HepG2 (cell line): ENCODE results near the gene SLC9C2. TPM values are rescaled to one million over a fixed set of nuclear protein-coding genes. Genes with fewer than 3 reads are reported as not detected.

Source experiments
- ATAC-seq: fragments of 200-7000 bp; cut with Tn5 transposase; 3 replicates; pipeline ENCODE4 v1.9.1; 2020; ENCODE audit warnings: mild to moderate bottlenecking, moderate library complexity
- BruUV-seq: library from RNA; stranded (reverse); fragments of 400-500 nt; replicated peaks from 2 replicates; lab custom pipeline; 2021; lab: Mats Ljungman, UMichigan
- CTCF ChIA-PET: fragments of 300-600 bp; formaldehyde crosslinking; extraction: SDS; loops from one replicate; lab custom pipeline; 2021; ENCODE audit warnings: low total read pairs, inconsistent platforms, low intra/inter-chr PET ratio; lab: Yijun Ruan, JAX
- POLR2A ChIA-PET: fragments of 350-600 bp; sonication (Branson Sonifier 250); formaldehyde crosslinking; loops from one replicate; lab custom pipeline; 2020; ENCODE audit warnings: antibody characterized with exemption, inconsistent platforms; lab: Yijun Ruan, JAX
- DNase-seq: peaks from one replicate; pipeline ENCODE4 v3.0.0-alpha.2; 2015; ENCODE audit warnings: low spot score
- FAIRE-seq: peaks from 3 replicates; lab custom pipeline; 2011; peaks lifted over from hg19 to GRCh38; lab: Jason Lieb, UNC
- H2AFZ ChIP-seq: one replicate; pipeline ENCODE4 v1.6.1; 2011; ENCODE audit warnings: low read length, inconsistent platforms
- H3K27ac ChIP-seq: fragments of 300-600 bp; 3 replicates; pipeline ENCODE4 v1.8.0; 2011; ENCODE audit warnings: mixed run types, mild to moderate bottlenecking, mixed read lengths, low read length, inconsistent platforms; ENCODE audit not compliant: insufficient read depth; ENCODE audit errors: extremely low read length
- H3K27me3 ChIP-seq, 2 experiments: fragments of 200-600 bp in 1 of 2; 2 replicates in 1 of 2; 3 replicates in 1 of 2; pipeline versions ENCODE4 v1.6.0 to v1.8.0; 2011; ENCODE audit warnings: low read length in 2 of 2, mild to moderate bottlenecking in 2 of 2, moderate library complexity in 2 of 2, inconsistent platforms in 1 of 2; ENCODE audit not compliant: insufficient read depth in 2 of 2, control insufficient read depth in 1 of 2
- H3K36me3 ChIP-seq, 2 experiments: fragments of 200-600 bp in 1 of 2; replicated peaks in 1 of 2; 2 replicates in 1 of 2; 3 replicates in 1 of 2; pipeline versions ENCODE4 v1.5.1 to v1.8.0; 2011; ENCODE audit warnings: low read length in 2 of 2, inconsistent platforms in 1 of 2; ENCODE audit not compliant: insufficient read depth in 2 of 2, control insufficient read depth in 1 of 2
- H3K4me1 ChIP-seq: 2 replicates; pipeline ENCODE4 v1.5.1; 2012; ENCODE audit warnings: low read length, inconsistent platforms; ENCODE audit not compliant: insufficient read depth
- H3K4me2 ChIP-seq: 2 replicates; pipeline ENCODE4 v1.6.0; 2011; ENCODE audit warnings: low read depth, low read length, inconsistent platforms
- H3K4me3 ChIP-seq, 3 experiments: fragments of 200-600 bp in 1 of 3; sonication (generic), shearing (Covaris generic) in 1 of 3; replicated peaks in 1 of 3; 2 replicates each; pipeline ENCODE4 v1.5.1; 2011 to 2016; ENCODE audit warnings: low read length in 3 of 3, inconsistent platforms in 2 of 3, low read depth in 2 of 3, mild to moderate bottlenecking in 2 of 3, control low read depth in 1 of 3, mixed read lengths in 1 of 3; ENCODE audit not compliant: insufficient read depth in 1 of 3
- H3K79me2 ChIP-seq: one replicate; pipeline ENCODE4 v1.6.1; 2011; ENCODE audit warnings: low read length, inconsistent platforms; ENCODE audit not compliant: insufficient read depth
- H3K9ac ChIP-seq: 2 replicates; pipeline ENCODE4 v1.6.0; 2011; ENCODE audit warnings: mild to moderate bottlenecking, low read depth, low read length, inconsistent platforms; ENCODE audit not compliant: insufficient read depth
- H3K9me3 ChIP-seq: 2 replicates; pipeline ENCODE4 v1.5.1; 2012; ENCODE audit warnings: mild to moderate bottlenecking, low read length
- H4K20me1 ChIP-seq: 2 replicates; pipeline ENCODE4 v1.6.0; 2011; ENCODE audit warnings: inconsistent platforms, mild to moderate bottlenecking, low read length, moderate library complexity; ENCODE audit not compliant: insufficient read depth
- CEBPB ChIP-seq: IDR thresholded peaks from 2 replicates; pipeline ENCODE4 v1.6.1; 2011; ENCODE audit warnings: low read depth, low read length, improper control_type of control experiment, borderline replicate concordance
- GATAD2A ChIP-seq: IDR thresholded peaks from 2 replicates; pipeline ENCODE4 v1.6.1; 2016
- U2AF1 ChIP-seq: fragments of 200-400 bp; formaldehyde crosslinking; optimal IDR thresholded peaks from 2 replicates; pipeline ENCODE3; 2017; ENCODE audit warnings: mild to moderate bottlenecking, low read depth, low read length
- ZNF235 ChIP-seq: sonication (generic); formaldehyde crosslinking; IDR thresholded peaks from 2 replicates; pipeline ENCODE4 v1.8.1; 2023; ENCODE audit warnings: mild to moderate bottlenecking, missing genetic modification reagents, borderline replicate concordance
- ZNF263 ChIP-seq: sonication (generic); formaldehyde crosslinking; IDR thresholded peaks from 2 replicates; pipeline ENCODE4 v1.4.0; 2020; ENCODE audit warnings: missing genetic modification reagents
- ZNF75D ChIP-seq: sonication (generic); formaldehyde crosslinking; IDR thresholded peaks from 2 replicates; pipeline ENCODE4 v1.8.1; 2023; ENCODE audit warnings: missing genetic modification reagents, mild to moderate bottlenecking, borderline replicate concordance
- WGBS: methylation state at CpG from one replicate; pipeline ENCODE4 v1.1.6; 2017; ENCODE audit warnings: low lambda C conversion rate; 5-methylcytosine and 5-hydroxymethylcytosine counted together
- in situ Hi-C: cut with HindIII; loops from 2 replicates; pipeline ENCODE4 v1.10.0; 2017; ENCODE audit warnings: low pct_unique_long_range_greater_than_20kb; ENCODE audit not compliant: extremely low pct_ligation_motif_present
- intact Hi-C: fragments of 100-400 bp; cut with micrococcal nuclease; formaldehyde crosslinking; loops from one replicate; pipeline ENCODE4 v1.10.0; 2022; ENCODE audit not compliant: unreplicated experiment
- polyA plus RNA-seq, 8 experiments: library from polyadenylated mRNA; depleted of rRNA in 3 of 8; stranded (reverse) in 7 of 8; unstranded in 1 of 8; fragments of >200 nt; fragmentation: Illumina TruSeq in 4 of 8; extraction: Trizol in 4 of 8; gene quantifications; 2 replicates each; pipeline versions ENCODE4 v1.2.1 to v1.2.3, GENCODE V29; 2011 to 2016; ENCODE audit warnings: low read depth in 4 of 8, missing spikeins in 1 of 8, mixed read lengths in 1 of 8; ENCODE audit not compliant: insufficient read depth in 1 of 8
- total RNA-seq, 5 experiments: library from RNA; depleted of rRNA; stranded (reverse); fragments of >200 nt; fragmentation: Illumina TruSeq; extraction: Trizol; gene quantifications; 2 replicates each; pipeline ENCODE4 v1.2.3, GENCODE V29; 2016; ENCODE audit warnings: low read depth in 1 of 5
- TF ChIP-seq, protein P1 (sequence below): sonication (generic); formaldehyde crosslinking; IDR thresholded peaks from 2 replicates; pipeline ENCODE4 v1.5.0; 2020; ENCODE audit warnings: missing genetic modification reagents
- TF ChIP-seq, protein P2 (sequence below): sonication (generic); formaldehyde crosslinking; conservative IDR thresholded peaks from 2 replicates; pipeline ENCODE4 v1.5.0; 2020; ENCODE audit warnings: missing genetic modification reagents
- TF ChIP-seq, protein P3 (sequence below): sonication (generic); formaldehyde crosslinking; IDR thresholded peaks from 2 replicates; pipeline ENCODE4 v1.5.0; 2020; ENCODE audit warnings: mild to moderate bottlenecking, missing genetic modification reagents
- TF ChIP-seq, protein P4 (sequence below), 2 experiments: fragments of 450-650 bp in 1 of 2; sonication (generic) in 1 of 2; formaldehyde crosslinking in 1 of 2; IDR thresholded peaks; 2 replicates each; pipeline versions ENCODE4 v1.6.1 to v1.8.0; 2016 to 2022; ENCODE audit warnings: antibody characterized with exemption in 1 of 2, mild to moderate bottlenecking in 1 of 2, missing genetic modification reagents in 1 of 2

SLC9C2 gene
- total and polyA plus RNA-seq, 2 of the 13 experiments (the other 11 are each of a cell fraction or from before 2014, with no cell fraction given), result 0.03 TPM; not detected in 1

DNA sequence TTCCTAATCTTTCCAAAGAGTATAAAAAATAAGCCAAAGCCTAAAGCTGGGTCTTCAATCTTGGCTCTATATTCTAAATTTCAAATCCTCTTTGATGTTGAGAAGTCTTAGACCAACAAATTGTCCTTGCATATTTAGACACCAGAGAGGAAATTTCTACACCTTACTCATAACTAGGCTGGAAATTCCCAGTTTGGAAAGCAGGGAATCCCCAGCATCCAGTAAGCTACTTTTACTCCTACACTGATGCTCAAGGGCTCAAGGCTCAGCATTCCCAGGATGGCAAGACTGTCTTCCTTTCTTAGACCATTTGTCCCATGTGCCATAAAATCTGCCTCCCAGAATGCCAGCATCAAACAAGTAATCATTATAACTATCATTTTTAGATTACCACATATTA is 97.5 kb downstream of the SLC9C2 start (continued):
- TF ChIP-seq, protein P1, sequence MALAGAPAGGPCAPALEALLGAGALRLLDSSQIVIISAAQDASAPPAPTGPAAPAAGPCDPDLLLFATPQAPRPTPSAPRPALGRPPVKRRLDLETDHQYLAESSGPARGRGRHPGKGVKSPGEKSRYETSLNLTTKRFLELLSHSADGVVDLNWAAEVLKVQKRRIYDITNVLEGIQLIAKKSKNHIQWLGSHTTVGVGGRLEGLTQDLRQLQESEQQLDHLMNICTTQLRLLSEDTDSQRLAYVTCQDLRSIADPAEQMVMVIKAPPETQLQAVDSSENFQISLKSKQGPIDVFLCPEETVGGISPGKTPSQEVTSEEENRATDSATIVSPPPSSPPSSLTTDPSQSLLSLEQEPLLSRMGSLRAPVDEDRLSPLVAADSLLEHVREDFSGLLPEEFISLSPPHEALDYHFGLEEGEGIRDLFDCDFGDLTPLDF (CRISPR knock-in tag), result no peak
- no peak for TF ChIP-seq ZNF235 (CRISPR knock-in tag)
- no peak for TF ChIP-seq ZNF75D
- TF ChIP-seq, protein P2, sequence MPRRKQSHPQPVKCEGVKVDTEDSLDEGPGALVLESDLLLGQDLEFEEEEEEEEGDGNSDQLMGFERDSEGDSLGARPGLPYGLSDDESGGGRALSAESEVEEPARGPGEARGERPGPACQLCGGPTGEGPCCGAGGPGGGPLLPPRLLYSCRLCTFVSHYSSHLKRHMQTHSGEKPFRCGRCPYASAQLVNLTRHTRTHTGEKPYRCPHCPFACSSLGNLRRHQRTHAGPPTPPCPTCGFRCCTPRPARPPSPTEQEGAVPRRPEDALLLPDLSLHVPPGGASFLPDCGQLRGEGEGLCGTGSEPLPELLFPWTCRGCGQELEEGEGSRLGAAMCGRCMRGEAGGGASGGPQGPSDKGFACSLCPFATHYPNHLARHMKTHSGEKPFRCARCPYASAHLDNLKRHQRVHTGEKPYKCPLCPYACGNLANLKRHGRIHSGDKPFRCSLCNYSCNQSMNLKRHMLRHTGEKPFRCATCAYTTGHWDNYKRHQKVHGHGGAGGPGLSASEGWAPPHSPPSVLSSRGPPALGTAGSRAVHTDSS (CRISPR knock-in tag), result no peak
- no peak for TF ChIP-seq U2AF1
- TF ChIP-seq, all 625 proteins: peak for 0

DNA sequence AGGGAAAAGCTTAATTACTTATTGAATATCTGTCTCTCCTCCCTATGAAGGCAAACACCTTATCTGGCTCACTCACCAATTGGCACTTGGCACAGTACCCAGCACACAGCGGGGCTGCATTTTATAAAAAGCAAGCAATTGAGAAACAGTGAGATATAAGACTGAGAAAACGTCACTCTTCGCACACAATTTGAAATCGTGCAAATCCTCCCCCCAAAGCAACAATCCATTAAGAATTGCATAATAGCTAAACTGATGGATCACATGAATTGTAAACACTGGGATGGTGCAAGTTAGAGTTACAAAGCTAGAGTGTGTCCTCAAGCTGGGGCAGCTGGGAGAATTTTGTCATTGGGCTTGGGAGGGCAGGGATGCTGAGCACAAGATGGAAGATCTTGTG is 98.6 kb downstream of the SLC9C2 start:
- DNase-seq, result no peak
- H3K9me3 ChIP-seq, result no peaks in the 10 kb centered on the region
- H4K20me1 ChIP-seq, result no peaks in the 10 kb centered on the region
- H3K27me3 ChIP-seq, result no peaks in the 10 kb centered on the region
- no peak overlapping the region for H2AFZ ChIP-seq
- H3K79me2 ChIP-seq, result no peaks in the 10 kb centered on the region
- no peak overlapping the region for H3K4me2 ChIP-seq
- H3K4me3 ChIP-seq, result no peak overlapping the region
- no peak for FAIRE-seq
- H3K36me3 ChIP-seq, result no peaks in the 10 kb centered on the region
- no peak overlapping the region for H3K27ac ChIP-seq
- peaks cover 27% of the 10 kb centered on the region for H3K4me1 ChIP-seq
- in situ Hi-C loops, result no loop called here
- ATAC-seq, result no peak
- POLR2A ChIA-PET, result no interaction called here
- no peak overlapping the region for H3K9ac ChIP-seq
- no TSS peak for BruUV-seq
- CTCF ChIA-PET, result no interaction called here
- intact Hi-C loops, result loop anchor here (10.0 kb wide), 1 partner anchor 759 kb away; no protein-coding TSS in a partner anchor
- 6% methylated on average over 4 of the region's 4 CpGs for WGBS
- TF ChIP-seq GATAD2A (CRISPR knock-in tag), result no peak
- TF ChIP-seq ZNF263 (CRISPR knock-in tag), result no peak
- peak; percentile 36; the same call in 1 of the 2 replicates for TF ChIP-seq CEBPB
- TF ChIP-seq, protein P3, sequence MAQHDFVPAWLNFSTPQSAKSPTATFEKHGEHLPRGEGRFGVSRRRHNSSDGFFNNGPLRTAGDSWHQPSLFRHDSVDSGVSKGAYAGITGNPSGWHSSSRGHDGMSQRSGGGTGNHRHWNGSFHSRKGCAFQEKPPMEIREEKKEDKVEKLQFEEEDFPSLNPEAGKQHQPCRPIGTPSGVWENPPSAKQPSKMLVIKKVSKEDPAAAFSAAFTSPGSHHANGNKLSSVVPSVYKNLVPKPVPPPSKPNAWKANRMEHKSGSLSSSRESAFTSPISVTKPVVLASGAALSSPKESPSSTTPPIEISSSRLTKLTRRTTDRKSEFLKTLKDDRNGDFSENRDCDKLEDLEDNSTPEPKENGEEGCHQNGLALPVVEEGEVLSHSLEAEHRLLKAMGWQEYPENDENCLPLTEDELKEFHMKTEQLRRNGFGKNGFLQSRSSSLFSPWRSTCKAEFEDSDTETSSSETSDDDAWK, result no peak
- TF ChIP-seq, protein P4, sequence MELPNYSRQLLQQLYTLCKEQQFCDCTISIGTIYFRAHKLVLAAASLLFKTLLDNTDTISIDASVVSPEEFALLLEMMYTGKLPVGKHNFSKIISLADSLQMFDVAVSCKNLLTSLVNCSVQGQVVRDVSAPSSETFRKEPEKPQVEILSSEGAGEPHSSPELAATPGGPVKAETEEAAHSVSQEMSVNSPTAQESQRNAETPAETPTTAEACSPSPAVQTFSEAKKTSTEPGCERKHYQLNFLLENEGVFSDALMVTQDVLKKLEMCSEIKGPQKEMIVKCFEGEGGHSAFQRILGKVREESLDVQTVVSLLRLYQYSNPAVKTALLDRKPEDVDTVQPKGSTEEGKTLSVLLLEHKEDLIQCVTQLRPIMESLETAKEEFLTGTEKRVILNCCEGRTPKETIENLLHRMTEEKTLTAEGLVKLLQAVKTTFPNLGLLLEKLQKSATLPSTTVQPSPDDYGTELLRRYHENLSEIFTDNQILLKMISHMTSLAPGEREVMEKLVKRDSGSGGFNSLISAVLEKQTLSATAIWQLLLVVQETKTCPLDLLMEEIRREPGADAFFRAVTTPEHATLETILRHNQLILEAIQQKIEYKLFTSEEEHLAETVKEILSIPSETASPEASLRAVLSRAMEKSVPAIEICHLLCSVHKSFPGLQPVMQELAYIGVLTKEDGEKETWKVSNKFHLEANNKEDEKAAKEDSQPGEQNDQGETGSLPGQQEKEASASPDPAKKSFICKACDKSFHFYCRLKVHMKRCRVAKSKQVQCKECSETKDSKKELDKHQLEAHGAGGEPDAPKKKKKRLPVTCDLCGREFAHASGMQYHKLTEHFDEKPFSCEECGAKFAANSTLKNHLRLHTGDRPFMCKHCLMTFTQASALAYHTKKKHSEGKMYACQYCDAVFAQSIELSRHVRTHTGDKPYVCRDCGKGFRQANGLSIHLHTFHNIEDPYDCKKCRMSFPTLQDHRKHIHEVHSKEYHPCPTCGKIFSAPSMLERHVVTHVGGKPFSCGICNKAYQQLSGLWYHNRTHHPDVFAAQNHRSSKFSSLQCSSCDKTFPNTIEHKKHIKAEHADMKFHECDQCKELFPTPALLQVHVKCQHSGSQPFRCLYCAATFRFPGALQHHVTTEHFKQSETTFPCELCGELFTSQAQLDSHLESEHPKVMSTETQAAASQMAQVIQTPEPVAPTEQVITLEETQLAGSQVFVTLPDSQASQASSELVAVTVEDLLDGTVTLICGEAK (IDR thresholded peaks at IDR 0.05), result no peak
- TF ChIP-seq, protein P4 (CRISPR knock-in tag; IDR thresholded peaks at IDR 0.05), result no peak
